GM19324 (cell line): Measurements from ENCODE around the gene CLN6.
"Not testable (repeated sequence)": the region's sequence is repeated elsewhere in the genome, so short reads cannot be mapped to it uniquely, and the experiment has no call there.

Source experiments
- ATAC-seq: cut with Tn5 transposase; IDR thresholded peaks from one replicate; pipeline ENCODE4 v1.9.1; 2021; ENCODE audit warnings: mild to moderate bottlenecking, moderate library complexity; ENCODE audit not compliant: unreplicated experiment, low FRiP score

The CLN6 gene

DNA sequence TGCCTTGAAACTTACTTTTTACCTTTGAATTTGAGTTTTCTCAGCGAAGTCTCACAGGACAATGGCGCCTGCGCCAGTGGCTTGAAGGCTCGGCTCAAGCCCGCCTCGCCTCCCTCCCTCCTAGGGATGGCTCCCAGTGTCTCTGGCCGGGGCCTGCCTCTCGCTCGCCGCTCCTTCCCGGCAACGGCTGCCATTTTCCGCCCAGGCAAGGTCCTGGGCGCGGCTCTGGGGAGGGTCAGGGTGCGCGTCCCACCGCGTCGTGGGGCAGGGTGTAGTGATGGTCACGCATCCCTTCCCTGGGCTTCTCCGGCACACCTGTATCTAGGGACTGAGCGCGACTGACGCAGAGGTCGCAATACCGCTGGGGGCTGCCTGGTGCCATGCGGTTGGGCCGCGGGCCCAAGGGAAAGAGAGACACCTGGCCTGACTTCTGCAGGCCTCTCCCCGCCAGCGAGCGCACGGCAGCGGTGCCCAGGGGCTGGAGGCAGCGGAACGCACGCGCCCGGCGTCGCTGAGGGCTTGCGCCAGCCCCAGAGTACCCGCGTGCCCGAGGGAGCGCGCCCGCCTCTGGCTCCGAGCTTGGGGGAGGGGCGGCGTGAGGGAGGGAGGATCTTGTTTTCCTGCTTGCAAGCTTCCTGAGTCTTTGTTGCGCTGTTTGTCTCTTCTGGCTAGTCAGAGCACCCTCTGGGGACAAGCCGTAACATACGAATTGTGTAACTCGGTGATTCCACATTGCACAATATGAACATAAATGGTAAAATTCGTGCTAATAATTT is 27.3 kb upstream of the CLN6 start:
- ATAC-seq, result no peak

DNA sequence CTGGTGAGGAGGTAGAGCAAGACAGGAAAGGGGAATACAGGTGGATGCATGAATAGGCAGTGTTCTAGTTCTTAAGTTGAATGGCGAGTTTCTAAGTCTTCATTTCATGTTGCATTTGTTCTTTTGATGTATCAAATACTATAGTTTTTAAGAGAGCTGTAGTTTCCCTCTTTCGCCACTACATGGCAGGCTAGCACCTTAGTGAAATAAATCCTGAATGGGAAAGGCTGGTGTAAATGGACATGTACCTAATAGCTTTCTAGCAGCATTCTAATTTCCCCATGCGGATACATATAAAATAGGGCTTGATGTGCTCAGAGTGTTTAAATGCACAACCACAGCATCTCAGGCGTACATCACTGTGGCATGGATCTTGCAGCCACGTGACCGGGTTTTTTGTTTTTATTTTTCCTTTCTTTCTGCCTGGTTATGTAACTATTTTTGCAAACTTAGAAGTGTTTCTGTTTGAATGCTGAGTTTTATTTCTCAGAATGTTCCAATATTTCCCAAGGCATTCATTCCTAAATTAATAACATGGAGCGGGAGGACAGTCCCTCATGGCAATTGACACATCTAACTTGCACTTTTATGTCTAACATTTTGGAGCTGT is 23.5 kb upstream of the CLN6 start:
- ATAC-seq, result no peak

GRCh38 chr15:68249058-68249713 is 19.7 kb upstream of the CLN6 start:
- no peak for ATAC-seq

- ATAC-seq, result no peak
These were observed 14.7 kb upstream of the CLN6 start for GRCh38 chr15:68244235-68244634.

DNA sequence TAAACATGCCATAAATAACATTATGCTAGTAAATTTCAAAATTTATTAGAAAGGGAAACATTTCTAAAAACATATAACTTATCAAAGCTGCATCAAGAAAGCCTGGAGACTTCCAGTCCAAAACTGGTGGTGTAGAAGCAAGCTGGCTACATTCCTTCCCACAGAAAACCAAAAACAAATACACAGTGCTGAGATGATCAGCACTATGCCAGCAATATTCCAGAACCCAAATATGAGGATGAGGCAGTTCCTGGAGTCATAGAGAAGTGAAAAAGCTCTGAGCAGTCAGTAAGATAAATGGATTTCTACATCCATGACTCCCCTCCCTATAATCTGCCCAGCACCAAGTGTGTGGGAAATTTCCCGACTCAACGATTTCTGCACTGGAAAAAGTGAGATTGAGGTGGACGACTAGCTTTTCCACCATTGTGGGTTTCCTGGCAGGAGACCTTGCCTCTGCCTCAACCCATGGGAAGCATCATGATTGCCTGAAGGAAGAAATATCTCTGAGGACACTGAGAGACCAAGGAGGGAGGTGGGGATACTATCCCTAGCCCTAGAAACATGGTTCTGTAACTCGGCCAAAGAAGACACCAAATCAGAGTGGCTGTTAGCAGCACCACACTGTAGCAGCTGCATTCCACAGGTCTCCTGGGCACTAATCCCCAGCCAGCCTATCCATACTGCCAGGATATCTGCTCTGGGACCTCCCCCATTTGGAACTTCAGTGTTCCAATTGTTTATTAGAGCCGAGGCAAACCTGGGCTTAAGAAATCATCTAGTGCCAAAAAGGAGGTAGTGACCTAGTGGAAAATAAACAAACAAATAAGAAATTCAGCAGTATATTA is 11.8 kb upstream of the CLN6 start:
- ATAC-seq, result no peak

DNA sequence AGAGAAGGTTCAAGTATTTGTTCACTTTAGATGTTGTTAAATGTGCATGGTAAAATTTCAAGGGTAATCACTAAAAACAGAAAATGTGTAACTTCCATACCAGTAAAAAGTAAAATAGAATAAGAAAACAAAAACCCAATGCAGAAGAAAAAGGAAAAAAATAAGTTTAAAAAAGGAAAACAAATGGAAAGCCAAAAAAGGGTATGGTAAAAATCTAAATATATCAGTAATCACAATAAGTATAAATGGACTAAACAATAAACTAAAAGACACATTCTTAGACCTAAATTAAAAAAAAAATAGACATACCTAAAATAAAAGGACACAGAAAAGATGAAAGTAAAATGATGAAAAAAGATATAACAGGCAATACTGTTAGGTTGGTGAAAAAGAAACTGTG is 9.5 kb upstream of the CLN6 start:
- ATAC-seq, result no peak

GRCh38 chr15:68235022-68235421 is 5.5 kb upstream of the CLN6 start:
- ATAC-seq, result no peak

DNA sequence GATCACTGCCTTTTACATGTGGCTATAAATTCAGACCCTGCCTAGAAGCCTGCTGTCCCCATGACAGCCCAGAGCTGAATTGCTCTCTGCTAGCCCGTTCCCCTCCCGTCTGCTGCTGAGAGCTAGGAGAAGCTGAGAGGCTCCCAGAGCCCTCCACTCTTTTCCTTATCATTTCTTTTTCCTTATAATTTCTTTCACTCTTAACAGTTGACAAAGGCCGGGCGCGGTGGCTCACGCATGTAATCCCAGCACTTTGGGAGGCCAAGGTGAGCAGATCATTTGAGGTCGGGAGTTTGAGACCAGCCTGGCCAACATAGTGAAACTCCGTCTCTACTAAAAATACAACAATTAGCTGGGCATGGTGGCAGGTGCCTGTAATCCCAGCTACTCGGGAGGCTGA is 5.0 kb upstream of the CLN6 start:
- ATAC-seq, result not testable (repeated sequence)

DNA sequence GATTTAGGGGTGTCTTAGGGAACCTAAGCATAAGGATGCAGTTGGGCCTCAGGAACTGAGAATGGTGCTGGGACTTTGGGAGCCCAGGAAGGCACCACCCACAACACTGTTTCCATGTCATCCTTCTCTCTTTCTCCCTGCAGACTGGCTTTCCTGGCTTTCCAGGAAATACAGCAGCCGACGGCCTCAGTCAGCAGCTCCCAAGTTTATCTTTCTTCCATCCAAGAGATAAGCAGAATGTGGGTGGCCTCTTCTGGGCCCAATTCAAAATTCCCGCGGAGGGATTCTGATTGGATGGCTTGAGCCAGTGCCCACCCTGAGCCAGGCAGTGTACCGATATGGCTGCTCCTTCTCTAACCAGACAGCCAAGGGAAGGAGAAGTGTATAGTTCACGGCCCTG is 4.5 kb upstream of the CLN6 start:
- ATAC-seq, result no peak

- ATAC-seq, result no peak
These were observed 3.4 kb upstream of the CLN6 start for GRCh38 chr15:68232937-68233336.

DNA sequence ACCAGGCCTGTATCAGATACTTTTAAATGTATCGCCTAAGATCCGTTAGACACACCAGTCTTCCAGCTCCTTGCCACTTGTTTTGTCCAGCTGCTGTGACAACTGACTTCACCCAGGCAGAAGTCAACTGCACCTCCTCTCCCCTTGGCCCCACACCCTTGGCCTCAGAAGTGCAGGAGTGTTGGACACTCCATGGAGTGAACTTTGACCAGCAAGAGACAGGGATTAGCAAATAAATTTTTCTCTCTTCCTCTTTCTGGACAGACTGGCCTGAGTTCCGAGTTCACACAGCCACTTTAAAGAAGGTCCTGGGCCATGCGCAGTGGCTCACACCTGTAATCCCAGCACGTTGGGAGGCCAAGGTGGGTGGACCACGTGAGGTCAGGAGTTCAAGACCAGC is 2.9 kb upstream of the CLN6 start:
- ATAC-seq, result no peak

DNA sequence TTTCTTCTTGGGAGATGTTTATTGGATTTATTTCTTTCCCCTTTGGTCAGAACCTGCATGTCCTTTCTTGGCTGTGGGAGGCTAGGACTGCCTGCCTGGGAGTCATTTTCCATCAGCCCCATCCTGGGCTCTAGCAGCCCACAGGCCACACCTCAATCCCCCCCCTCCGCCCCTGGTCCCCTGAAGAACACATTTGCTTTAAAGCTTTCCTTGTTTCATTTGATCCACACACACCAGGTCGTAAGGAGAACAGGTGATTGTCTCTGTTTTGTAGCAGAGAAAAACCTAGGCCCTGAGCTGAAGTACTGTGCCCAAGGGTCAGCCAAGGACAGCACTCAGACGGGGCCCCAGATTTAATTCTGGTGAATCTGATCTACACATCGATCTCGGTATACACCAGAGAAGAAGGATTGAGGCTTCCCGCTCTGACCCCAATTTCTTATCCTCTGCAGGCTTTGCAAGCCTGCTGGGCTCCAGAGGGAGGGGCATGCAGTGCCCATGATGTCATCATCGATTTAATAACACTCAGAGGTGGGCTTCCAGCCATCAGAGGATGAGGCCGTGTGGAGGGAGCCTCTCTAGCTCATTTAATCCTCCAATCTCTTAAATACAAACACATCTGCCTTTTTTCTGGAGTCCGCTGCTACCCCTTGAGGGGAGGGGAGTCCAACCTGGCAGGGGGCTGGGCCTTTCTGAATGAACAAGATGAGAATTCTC is 1.7 kb upstream of the CLN6 start:
- ATAC-seq, result no peak

DNA sequence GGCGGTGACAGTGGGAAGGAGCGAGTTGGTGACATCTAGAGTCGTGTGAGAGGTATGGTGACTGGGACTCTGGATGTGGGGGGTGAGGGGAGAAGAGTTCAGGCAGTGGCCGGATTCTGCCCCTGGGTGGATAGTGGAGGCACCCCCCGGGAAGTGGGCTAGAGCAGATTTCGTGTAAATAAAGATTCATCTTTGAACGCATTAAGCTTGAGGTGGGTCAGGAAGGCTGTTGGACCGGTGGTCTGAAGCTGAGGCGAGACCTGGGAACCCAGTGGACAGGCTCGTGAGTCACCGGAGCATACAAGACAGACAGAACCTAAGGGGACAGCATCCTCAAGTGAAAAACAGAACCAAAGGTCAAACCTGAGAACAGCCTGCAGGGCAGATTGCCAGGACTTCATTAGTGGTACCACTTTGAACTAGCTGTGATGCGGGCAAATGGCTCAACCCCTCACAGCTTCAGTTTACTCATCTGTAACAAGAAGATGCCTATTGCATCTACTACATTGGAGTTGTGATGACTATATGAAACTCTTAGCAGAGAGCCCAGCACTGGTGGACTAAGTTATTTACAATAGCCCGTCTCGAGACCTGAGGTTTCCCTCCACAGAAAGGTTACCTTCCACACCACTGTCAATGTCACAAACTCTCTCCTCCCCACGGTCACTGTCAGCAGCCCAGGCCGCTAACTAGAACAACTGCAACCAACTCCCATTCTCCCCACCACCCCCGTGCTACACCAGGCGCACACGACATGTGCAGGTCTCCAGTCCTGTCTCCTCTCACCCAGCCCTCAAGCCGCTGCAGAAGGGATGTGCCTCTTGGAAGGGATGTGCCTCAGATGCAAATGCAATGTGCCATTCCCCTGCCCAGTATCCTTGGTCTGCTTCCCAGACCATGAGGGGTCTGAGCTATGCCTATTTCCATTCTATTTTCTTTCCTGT is 901 bp upstream of the CLN6 start:
- ATAC-seq, result peak; percentile 2

GRCh38 chr15:68228971-68229385 is 550 bp downstream of the CLN6 start:
- ATAC-seq, result no peak

DNA sequence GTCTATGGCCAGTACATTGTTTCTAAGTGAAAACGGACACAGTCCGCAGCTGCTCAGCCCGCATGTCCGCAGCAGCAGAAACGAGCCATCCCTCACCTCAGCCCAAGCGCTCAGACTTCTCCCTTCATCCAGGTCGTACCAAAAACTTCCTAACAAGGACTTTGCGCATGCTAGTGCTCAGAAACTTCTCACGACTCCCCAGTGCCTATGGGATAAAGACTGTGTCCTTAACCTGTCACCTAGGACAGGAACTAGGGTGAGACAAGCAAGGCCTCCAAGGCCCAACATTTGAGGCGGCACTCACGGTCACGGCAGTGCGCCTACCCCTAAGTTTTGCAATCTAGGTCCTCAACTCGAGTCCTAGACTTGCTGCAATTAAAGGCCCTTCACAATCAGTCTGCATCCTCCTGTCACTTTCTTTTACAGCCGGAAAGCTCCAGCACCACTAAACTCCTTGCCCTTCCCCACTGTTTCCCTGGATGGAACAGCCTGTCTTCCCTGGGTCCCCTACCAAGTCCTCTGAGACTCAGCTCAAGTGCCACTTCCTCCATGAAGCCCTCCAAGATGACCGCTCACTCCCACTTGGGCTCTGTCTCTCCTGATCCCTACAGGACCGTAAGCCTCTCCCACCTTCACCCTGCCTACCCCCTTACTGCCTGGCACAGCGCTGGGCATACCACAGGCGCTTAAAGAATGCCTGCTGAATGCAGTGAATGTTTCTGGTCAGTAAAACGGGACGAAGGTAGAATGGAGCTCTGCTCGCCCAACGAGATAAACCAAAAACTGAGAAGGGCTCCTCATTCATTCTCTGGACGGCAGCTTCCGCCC is 1.2 kb downstream of the CLN6 start:
- no peak for ATAC-seq

DNA sequence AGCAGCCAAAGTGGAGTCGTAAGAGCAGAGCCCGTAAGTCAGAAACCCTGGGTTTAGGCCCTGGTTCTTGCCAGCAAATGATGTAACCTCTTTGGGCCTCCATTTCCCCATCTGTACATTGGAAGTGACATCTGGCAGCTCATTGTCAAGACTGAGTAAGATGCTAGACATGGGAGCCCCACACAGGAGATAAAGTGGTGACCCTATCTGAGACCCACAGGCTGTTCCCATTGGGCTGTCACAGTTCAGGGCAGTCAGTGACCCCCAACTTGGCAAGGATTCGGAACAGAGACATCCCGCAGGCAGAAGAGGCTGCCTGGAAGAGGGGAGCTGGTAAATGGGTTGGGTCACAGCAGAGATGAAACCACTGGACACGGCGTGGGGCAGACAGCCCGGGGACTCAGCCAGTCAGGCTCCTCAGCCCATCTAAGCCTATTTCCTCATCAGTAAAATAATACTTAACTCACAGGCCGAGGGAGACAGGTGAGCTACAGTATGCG is 1.8 kb downstream of the CLN6 start:
- ATAC-seq, result no peak

- not testable (repeated sequence) for ATAC-seq
These were observed 4.1 kb downstream of the CLN6 start for GRCh38 chr15:68225442-68225841.
